ENCODE measurements around the gene ATP12A.

ATP12A gene

DNA sequence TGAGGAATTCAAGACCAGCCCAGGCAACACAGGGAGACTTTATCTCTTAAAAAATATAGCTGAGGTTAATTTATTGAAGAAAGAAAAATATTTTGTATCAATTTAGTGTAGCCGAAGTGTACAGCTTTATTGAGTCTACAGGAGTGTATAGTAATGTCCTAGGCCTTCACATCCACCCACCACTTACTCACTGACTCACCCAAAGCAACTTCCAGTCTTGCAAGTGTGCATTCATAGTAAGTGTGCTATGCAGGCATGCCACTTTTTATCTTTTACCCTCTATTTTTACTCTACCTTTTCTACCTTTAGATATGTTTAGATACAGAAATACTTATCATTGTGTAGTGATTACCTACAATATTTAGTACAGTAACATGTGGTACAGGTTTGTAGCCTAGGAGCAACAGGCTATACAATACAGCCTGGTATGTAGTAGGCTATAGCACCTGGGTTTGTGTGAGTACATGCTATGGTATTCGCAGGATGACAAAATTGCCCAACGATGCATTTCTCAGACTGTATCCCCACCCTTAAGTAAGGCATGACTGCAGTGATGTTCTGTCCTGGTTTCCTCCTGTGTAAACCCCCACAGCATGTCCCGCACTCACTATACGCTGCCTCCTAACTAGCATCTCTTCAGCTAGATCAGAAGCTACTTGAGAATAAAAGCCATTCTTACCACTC lies 15.3 kb upstream of the ATP12A start:
- no peaks in the 10 kb centered on the region for H3K36me3 ChIP-seq (ENCODE audit: insufficient read depth, low read depth, low read length)
- no peaks in the 10 kb centered on the region for H3K27me3 ChIP-seq (ENCODE audit: insufficient read depth, low read length)
- no peak overlapping the region for H3K27ac ChIP-seq (ENCODE audit: low read length)
- H3K9ac ChIP-seq (ENCODE audit: low read depth, low read length): no peak overlapping the region
- no peaks in the 10 kb centered on the region for H3K4me1 ChIP-seq (ENCODE audit: insufficient read depth, low read length)
- no peaks in the 10 kb centered on the region for H3K9me3 ChIP-seq (ENCODE audit: insufficient read depth, low read depth, low read length)
- no peak overlapping the region for H3K4me3 ChIP-seq (ENCODE audit: low read length)

DNA sequence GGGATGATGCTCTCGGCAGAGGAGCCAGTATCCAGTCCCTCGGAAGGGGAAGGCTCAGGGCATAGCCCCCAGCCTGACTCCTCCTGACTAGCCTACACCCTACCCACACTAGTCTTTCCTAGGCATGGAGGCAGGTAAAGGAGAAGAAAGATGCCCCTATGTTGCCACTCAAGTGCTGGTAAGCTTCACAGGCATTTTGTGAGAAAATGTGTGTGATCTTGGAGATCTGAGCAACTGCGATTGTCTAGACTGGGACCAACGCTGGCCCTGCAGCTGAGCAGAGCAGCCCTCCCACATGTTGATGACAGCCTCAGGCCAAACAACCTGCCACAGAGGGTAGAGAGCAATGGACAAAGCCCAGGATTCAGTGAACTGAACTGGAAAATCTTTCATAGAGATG lies 11.7 kb upstream of the ATP12A start:
- Histone ChIP-seq H3K4me3 (ENCODE audit: low read length) (no peak overlapping the region), H3K36me3 (ENCODE audit: insufficient read depth, low read depth, low read length) (no peaks in the 10 kb centered on the region), H3K9me3 (ENCODE audit: insufficient read depth, low read depth, low read length) (no peaks in the 10 kb centered on the region), H3K27me3 (ENCODE audit: insufficient read depth, low read length) (no peaks in the 10 kb centered on the region), H3K27ac (ENCODE audit: low read length) (no peak overlapping the region), H3K4me1 (ENCODE audit: insufficient read depth, low read length) (peaks cover 7% of the 10 kb centered on the region; the same call in 1 of the 2 replicates), H3K9ac (ENCODE audit: low read depth, low read length) (no peak overlapping the region)

DNA sequence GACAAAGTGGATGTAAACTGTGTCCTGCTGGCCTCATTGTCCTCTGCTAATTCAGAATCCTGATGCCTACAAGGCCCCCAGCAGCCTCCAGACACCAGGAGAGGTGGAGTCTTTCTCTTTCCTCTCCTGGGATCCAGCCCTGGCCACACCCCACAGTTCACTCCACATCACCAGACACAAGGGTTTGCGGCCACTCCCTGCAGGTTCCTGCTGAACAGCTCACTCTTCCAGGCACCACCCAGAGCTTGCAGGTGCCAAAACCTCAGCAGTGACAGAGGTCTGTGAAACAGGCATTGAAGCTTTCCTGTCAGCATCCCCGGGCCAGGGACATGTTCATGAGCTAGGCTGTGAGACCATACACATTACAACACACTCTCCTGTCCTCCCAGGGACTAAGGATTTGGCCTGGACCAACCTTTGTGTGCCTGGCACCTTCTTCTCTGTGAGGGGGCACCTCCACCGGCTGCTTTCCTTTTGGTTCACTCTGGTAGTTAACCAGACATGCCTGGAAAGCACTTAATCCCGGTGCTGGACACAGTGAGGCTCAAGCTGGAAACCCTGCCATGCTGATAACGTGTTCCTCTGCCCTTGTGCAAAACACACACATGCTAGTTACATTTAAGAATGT lies 11.1 kb upstream of the ATP12A start:
- H3K36me3 ChIP-seq (ENCODE audit: insufficient read depth, low read depth, low read length): no peaks in the 10 kb centered on the region
- no peaks in the 10 kb centered on the region for H3K27me3 ChIP-seq (ENCODE audit: insufficient read depth, low read length)
- H3K27ac ChIP-seq (ENCODE audit: low read length): no peak overlapping the region
- H3K9me3 ChIP-seq (ENCODE audit: insufficient read depth, low read depth, low read length): no peaks in the 10 kb centered on the region
- peaks cover 7% of the 10 kb centered on the region; the same call in 1 of the 2 replicates for H3K4me1 ChIP-seq (ENCODE audit: insufficient read depth, low read length)
- no peak overlapping the region for H3K4me3 ChIP-seq (ENCODE audit: low read length)
- H3K9ac ChIP-seq (ENCODE audit: low read depth, low read length): no peak overlapping the region

DNA sequence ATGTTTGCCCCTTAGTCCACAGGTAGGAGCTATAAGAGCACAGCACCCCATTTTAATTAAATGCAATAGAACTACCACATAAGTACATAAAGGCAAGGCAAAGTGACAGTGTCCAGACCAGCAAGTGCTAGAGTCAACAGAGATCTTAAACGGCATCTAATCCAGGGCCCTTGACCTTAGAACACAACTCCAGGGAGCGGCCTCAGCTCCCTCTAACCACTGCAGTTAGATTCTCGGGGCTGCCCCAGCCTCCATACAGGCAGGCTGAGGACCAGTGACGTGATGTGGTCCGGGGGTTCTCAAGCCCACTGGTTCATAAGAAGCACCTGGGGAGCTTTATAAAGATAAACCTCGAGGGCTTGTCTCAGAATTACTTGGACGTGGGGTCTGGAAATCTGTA lies 10.0 kb upstream of the ATP12A start:
- H3K27me3 ChIP-seq (ENCODE audit: insufficient read depth, low read length): no peaks in the 10 kb centered on the region
- H3K27ac ChIP-seq (ENCODE audit: low read length): no peak overlapping the region
- peaks cover 7% of the 10 kb centered on the region; the same call in 1 of the 2 replicates for H3K4me1 ChIP-seq (ENCODE audit: insufficient read depth, low read length)
- no peaks in the 10 kb centered on the region for H3K36me3 ChIP-seq (ENCODE audit: insufficient read depth, low read depth, low read length)
- H3K9ac ChIP-seq (ENCODE audit: low read depth, low read length): no peak overlapping the region
- no peaks in the 10 kb centered on the region for H3K9me3 ChIP-seq (ENCODE audit: insufficient read depth, low read depth, low read length)
- H3K4me3 ChIP-seq (ENCODE audit: low read length): no peak overlapping the region

DNA sequence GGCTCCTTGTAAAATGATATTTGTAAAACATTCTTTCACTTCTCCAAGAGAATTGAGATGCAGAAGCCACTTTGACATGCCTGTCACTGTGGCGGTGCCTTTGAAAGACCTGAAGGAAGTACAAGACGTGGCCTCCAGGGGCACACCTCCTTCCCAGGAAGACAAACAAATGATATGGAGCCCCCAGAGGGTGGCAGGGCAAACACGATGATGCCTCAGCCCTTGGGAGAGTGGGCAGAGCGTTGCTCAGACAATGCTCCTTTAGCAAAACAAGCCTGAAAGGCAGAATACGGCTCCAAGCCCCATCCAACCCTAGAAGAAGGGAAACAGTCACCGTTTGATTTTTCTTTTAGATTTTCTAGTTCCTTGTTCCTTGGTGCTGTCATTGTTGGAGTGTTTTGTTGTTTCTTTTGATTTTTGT lies 9.2 kb upstream of the ATP12A start:
- H3K4me3 ChIP-seq (ENCODE audit: low read length): peak overlapping the region; percentile 62
- no peak overlapping the region for H3K9ac ChIP-seq (ENCODE audit: low read depth, low read length)
- no peak overlapping the region for H3K27ac ChIP-seq (ENCODE audit: low read length)
- H3K4me1 ChIP-seq (ENCODE audit: insufficient read depth, low read length): peaks cover 7% of the 10 kb centered on the region; the same call in 1 of the 2 replicates
- H3K9me3 ChIP-seq (ENCODE audit: insufficient read depth, low read depth, low read length): no peaks in the 10 kb centered on the region
- no peaks in the 10 kb centered on the region for H3K27me3 ChIP-seq (ENCODE audit: insufficient read depth, low read length)
- no peaks in the 10 kb centered on the region for H3K36me3 ChIP-seq (ENCODE audit: insufficient read depth, low read depth, low read length)

- Histone ChIP-seq H3K9me3 (ENCODE audit: insufficient read depth, low read depth, low read length) (no peaks in the 10 kb centered on the region), H3K27ac (ENCODE audit: low read length) (no peak overlapping the region), H3K4me1 (ENCODE audit: insufficient read depth, low read length) (peaks cover 7% of the 10 kb centered on the region; the same call in 1 of the 2 replicates), H3K27me3 (ENCODE audit: insufficient read depth, low read length) (no peaks in the 10 kb centered on the region), H3K9ac (ENCODE audit: low read depth, low read length) (no peak overlapping the region), H3K36me3 (ENCODE audit: insufficient read depth, low read depth, low read length) (no peaks in the 10 kb centered on the region), H3K4me3 (ENCODE audit: low read length) (peak overlapping the region; percentile 62)
Measured at GRCh38 chr13:24671386-24672113, 8.7 kb upstream of the ATP12A start.

DNA sequence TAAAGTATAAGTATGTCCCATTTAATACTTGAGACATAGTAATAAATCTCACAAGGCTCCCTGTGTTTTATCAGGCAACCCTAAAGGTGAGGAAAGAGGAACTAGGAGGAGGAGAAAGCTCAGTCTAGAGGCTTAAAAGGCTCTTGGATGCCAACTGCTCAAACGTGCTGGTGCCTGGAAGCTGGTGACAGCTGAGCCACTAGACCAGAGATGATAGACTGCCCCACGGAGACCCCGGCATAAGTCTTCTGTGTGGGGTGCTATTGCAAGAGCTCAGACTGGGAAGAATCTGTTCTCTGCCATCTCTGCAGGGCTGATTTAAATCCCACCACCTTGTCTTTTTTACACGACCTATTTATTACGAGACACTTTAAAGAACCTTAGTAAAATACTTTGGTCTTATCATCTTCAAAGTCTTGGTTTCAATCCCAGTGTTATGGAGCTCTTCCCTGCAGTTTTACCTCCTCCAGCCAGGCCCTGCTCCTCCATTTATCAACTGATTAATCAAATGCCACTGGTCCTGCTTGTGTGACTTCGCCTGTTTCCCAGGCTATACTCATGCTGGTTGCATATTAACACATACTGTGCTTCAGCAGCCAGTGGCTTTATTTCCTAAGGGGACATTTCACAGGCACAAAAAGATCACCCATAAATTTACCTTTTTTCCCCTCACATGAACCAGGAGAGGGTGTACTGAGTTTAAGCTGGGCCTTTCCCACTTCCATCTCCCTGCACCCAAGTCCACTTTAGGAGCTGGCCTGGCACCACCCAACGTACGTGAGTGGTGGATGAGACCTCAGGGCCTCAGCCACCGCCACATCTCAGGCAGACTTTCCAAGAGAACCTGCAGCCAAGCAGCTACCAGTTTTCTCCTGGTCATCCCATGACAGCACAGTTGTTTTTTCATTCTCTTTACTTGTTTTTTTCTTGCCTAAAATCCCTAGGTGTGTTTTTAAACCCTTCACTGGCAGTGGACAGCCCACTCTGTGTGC lies 7.8 kb upstream of the ATP12A start:
- Histone ChIP-seq H3K4me1 (ENCODE audit: insufficient read depth, low read length) (peaks cover 7% of the 10 kb centered on the region; the same call in 1 of the 2 replicates), H3K4me3 (ENCODE audit: low read length) (no peak overlapping the region), H3K27ac (ENCODE audit: low read length) (no peak overlapping the region), H3K27me3 (ENCODE audit: insufficient read depth, low read length) (no peaks in the 10 kb centered on the region; the same call in 1 of the 2 replicates), H3K9ac (ENCODE audit: low read depth, low read length) (no peak overlapping the region), H3K9me3 (ENCODE audit: insufficient read depth, low read depth, low read length) (no peaks in the 10 kb centered on the region), H3K36me3 (ENCODE audit: insufficient read depth, low read depth, low read length) (no peaks in the 10 kb centered on the region)

DNA sequence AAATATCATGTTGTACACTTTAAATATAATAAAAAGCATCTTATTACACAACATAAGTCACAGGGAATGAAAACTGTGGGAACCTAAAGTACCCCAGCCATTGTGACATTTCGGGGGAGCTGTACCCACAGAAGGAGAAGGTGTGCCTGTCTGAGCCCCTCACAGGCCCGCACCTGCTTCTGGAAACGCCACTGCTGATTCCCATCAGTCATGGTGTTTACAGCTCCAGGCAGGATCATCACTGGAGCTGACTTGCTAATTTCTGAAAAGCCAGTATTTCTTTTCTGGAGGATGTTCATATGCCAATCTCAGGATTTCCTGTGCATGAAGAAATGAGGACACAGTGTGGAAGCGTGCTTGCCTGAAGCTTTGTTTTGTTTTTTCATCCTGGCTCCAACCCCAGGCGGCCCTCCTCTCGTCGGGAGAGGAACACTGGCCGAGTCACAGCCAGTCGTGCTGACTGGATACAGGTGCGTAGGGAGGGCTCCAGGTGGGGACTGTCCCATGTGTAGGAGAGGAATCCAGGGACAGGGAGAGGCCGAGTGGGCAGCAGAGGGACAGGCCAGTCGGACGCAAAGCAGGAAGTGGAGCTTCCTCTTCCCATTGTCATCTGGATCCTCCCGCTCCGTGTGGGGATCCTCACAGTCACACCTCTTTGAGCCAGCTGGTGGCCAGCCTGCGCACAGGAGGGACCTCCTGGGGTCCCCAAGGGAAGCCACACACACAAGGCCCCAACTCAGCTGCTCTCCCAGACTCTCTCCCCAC lies 4.2 kb upstream of the ATP12A start:
- Histone ChIP-seq H3K36me3 (ENCODE audit: insufficient read depth, low read depth, low read length) (no peaks in the 10 kb centered on the region), H3K4me1 (ENCODE audit: insufficient read depth, low read length) (peaks cover 6% of the 10 kb centered on the region; the same call in 1 of the 2 replicates), H3K9me3 (ENCODE audit: insufficient read depth, low read depth, low read length) (no peaks in the 10 kb centered on the region), H3K27ac (ENCODE audit: low read length) (no peak overlapping the region), H3K4me3 (ENCODE audit: low read length) (no peak overlapping the region), H3K9ac (ENCODE audit: low read depth, low read length) (no peak overlapping the region), H3K27me3 (ENCODE audit: insufficient read depth, low read length) (peaks cover 31% of the 10 kb centered on the region)

- H3K9me3 ChIP-seq (ENCODE audit: insufficient read depth, low read depth, low read length): no peaks in the 10 kb centered on the region
- no peak overlapping the region for H3K4me3 ChIP-seq (ENCODE audit: low read length)
- H3K4me1 ChIP-seq (ENCODE audit: insufficient read depth, low read length): no peaks in the 10 kb centered on the region
- H3K9ac ChIP-seq (ENCODE audit: low read depth, low read length): no peak overlapping the region
- H3K27me3 ChIP-seq (ENCODE audit: insufficient read depth, low read length): peaks cover 44% of the 10 kb centered on the region
- H3K36me3 ChIP-seq (ENCODE audit: insufficient read depth, low read depth, low read length): no peaks in the 10 kb centered on the region
- no peak overlapping the region for H3K27ac ChIP-seq (ENCODE audit: low read length)
Measured at GRCh38 chr13:24678151-24678550, 2.1 kb upstream of the ATP12A start.

GRCh38 chr13:24679686-24680085 lies 522 bp upstream of the ATP12A start:
- no peak overlapping the region for H3K27ac ChIP-seq (ENCODE audit: low read length)
- peaks cover 11% of the 10 kb centered on the region for H3K4me1 ChIP-seq (ENCODE audit: insufficient read depth, low read length)
- H3K9ac ChIP-seq (ENCODE audit: low read depth, low read length): no peak overlapping the region
- H3K9me3 ChIP-seq (ENCODE audit: insufficient read depth, low read depth, low read length): no peaks in the 10 kb centered on the region
- peak overlapping the region; percentile 65 for H3K4me3 ChIP-seq (ENCODE audit: low read length)
- H3K27me3 ChIP-seq (ENCODE audit: insufficient read depth, low read length): peaks cover 44% of the 10 kb centered on the region
- no peaks in the 10 kb centered on the region for H3K36me3 ChIP-seq (ENCODE audit: insufficient read depth, low read depth, low read length)

All from iPS-20b (cell line).